Sigmoid colon (tissue), 4 donors: ENCODE results near the gene TMEM170B.

Source experiments
- EP300 ChIP-seq, 4 donors: sonication (generic); formaldehyde crosslinking; IDR thresholded peaks; one replicate each; pipeline ENCODE4 v1.6.1; 2017; ENCODE audit warnings: antibody characterized with exemption in 4 of 4
- POLR2A ChIP-seq, 2 donors: fragments of 450-650 bp; IDR thresholded peaks; one replicate each; pipeline ENCODE4 v1.6.1; 2016; ENCODE audit warnings: antibody characterized with exemption in 2 of 2, mild to moderate bottlenecking in 2 of 2, moderate library complexity in 2 of 2
- POLR2AphosphoS5 ChIP-seq, 4 donors: sonication (generic); formaldehyde crosslinking; IDR thresholded peaks; one replicate each; pipeline ENCODE4 v1.6.1; 2017; ENCODE audit warnings: antibody characterized with exemption in 4 of 4
- TF ChIP-seq, protein P1 (sequence below), 4 experiments: fragments of 450-650 bp in 3 of 4; fragments of 200-600 bp in 1 of 4; IDR thresholded peaks; one replicate each; pipeline ENCODE4 v1.5.1; 2016 to 2019; ENCODE audit warnings: antibody characterized with exemption in 4 of 4, mild to moderate bottlenecking in 3 of 4, moderate library complexity in 2 of 4

DNA sequence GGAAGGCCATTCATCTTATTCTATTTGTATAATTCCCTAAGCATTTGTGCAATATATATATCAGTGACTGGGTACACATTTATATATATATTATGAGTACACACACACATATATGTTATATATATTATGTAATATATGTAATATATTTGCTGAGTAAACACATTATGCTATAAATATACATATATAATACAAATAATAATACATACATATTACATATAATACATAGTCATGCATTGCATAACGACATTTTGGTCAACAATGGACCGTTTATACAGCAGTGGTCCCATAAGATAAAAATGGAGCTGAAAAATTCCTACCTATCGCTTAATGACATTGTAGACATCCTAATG is 11.4 kb upstream of the TMEM170B start:
- TF ChIP-seq, protein P1, sequence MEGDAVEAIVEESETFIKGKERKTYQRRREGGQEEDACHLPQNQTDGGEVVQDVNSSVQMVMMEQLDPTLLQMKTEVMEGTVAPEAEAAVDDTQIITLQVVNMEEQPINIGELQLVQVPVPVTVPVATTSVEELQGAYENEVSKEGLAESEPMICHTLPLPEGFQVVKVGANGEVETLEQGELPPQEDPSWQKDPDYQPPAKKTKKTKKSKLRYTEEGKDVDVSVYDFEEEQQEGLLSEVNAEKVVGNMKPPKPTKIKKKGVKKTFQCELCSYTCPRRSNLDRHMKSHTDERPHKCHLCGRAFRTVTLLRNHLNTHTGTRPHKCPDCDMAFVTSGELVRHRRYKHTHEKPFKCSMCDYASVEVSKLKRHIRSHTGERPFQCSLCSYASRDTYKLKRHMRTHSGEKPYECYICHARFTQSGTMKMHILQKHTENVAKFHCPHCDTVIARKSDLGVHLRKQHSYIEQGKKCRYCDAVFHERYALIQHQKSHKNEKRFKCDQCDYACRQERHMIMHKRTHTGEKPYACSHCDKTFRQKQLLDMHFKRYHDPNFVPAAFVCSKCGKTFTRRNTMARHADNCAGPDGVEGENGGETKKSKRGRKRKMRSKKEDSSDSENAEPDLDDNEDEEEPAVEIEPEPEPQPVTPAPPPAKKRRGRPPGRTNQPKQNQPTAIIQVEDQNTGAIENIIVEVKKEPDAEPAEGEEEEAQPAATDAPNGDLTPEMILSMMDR (IDR thresholded peaks at IDR 0.05): no peak
- no peak for TF ChIP-seq POLR2A (IDR thresholded peaks at IDR 0.05)
- no peak for TF ChIP-seq EP300 (IDR thresholded peaks at IDR 0.05)
- no peak for TF ChIP-seq POLR2AphosphoS5 (IDR thresholded peaks at IDR 0.05)
